ENCODE results near the gene ETNK2. TPM values are rescaled to one million over a fixed set of nuclear protein-coding genes. Genes with fewer than 3 reads are reported as not detected.

The ETNK2 gene
- total RNA-seq, 1 donor from 2014 or later: 15.6 TPM

GRCh38 chr1:204154568-204155255 lies 2.9 kb upstream of the ETNK2 start:
- DNase-seq (ENCODE audit: low read depth): no peak
- H3K4me3 ChIP-seq (ENCODE audit: low read depth, low read length): no peak overlapping the region
- no peak for TF ChIP-seq CTCF (conservative IDR thresholded peaks at IDR 0.05; ENCODE audit: low read depth, low read length)

- TF ChIP-seq CTCF (conservative IDR thresholded peaks at IDR 0.05; ENCODE audit: low read depth, low read length): no peak
- H3K4me3 ChIP-seq (ENCODE audit: low read depth, low read length): no peak overlapping the region
- no peak for DNase-seq (ENCODE audit: low read depth)
Observed at GRCh38 chr1:204153667-204154066, 1.8 kb upstream of the ETNK2 start.

- H3K4me3 ChIP-seq (ENCODE audit: low read depth, low read length): peak overlapping the region; percentile 64
- TF ChIP-seq CTCF (conservative IDR thresholded peaks at IDR 0.05; ENCODE audit: low read depth, low read length): no peak
- no peak for DNase-seq (ENCODE audit: low read depth)
Observed at GRCh38 chr1:204152310-204153044, 633 bp upstream of the ETNK2 start.

- no peak for DNase-seq (ENCODE audit: low read depth)
- no peak for TF ChIP-seq CTCF (conservative IDR thresholded peaks at IDR 0.05; ENCODE audit: low read depth, low read length)
- H3K4me3 ChIP-seq (ENCODE audit: low read depth, low read length): peak overlapping the region; percentile 64
Observed at GRCh38 chr1:204150702-204151551, 917 bp downstream of the ETNK2 start.

GRCh38 chr1:204149635-204150565 lies 1.9 kb downstream of the ETNK2 start:
- DNase-seq (ENCODE audit: low read depth): no peak

More at GRCh38 chr1:204149635-204150565, 1.9 kb downstream of the ETNK2 start:
- no peak for TF ChIP-seq CTCF (conservative IDR thresholded peaks at IDR 0.05; ENCODE audit: low read depth, low read length)
- no peak overlapping the region for H3K4me3 ChIP-seq (ENCODE audit: low read depth, low read length)
